HG02970 (cell line): ENCODE results near the gene TPP1.

Experiments
- ATAC-seq: cut with Tn5 transposase; IDR thresholded peaks from one replicate; pipeline ENCODE4 v1.9.1; 2021; ENCODE audit warnings: mild to moderate bottlenecking, moderate library complexity, moderate number of reproducible peaks; ENCODE audit not compliant: unreplicated experiment, low FRiP score

Gene TPP1

GRCh38 chr11:6613496-6613895 lies 5.7 kb downstream of the TPP1 start:
- ATAC-seq = no peak

GRCh38 chr11:6612213-6613041 lies 6.8 kb downstream of the TPP1 start, which contains the start of gene TAF10:
TSS of gene TAF10 (minus strand) at chr11:6612216. CDS start at chr11:6612189, 27 bp downstream.
- peak; percentile 86 for ATAC-seq

GRCh38 chr11:6611963-6612212 lies 7.3 kb downstream of the TPP1 start:
- no peak for ATAC-seq

GRCh38 chr11:6611092-6611962 lies 7.9 kb downstream of the TPP1 start:
- ATAC-seq = peak; percentile 17

DNA sequence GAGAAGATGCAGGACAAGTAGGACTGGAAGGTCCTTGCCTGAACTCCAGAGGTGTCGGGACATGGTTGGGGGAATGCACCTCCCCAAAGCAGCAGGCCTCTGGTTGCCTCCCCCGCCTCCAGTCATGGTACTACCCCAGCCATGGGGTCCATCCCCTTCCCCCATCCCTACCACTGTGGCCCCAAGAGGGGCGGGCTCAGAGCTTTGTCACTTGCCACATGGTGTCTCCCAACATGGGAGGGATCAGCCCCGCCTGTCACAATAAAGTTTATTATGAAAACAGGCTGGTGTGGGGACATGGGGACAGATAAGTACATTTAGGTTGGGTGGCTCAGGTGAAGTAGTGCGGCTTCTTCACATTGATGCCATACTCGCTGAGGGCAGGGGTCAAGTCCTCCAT lies 8.6 kb downstream of the TPP1 start:
- no peak for ATAC-seq

GRCh38 chr11:6609502-6610015 lies 9.7 kb downstream of the TPP1 start:
- ATAC-seq = no peak

DNA sequence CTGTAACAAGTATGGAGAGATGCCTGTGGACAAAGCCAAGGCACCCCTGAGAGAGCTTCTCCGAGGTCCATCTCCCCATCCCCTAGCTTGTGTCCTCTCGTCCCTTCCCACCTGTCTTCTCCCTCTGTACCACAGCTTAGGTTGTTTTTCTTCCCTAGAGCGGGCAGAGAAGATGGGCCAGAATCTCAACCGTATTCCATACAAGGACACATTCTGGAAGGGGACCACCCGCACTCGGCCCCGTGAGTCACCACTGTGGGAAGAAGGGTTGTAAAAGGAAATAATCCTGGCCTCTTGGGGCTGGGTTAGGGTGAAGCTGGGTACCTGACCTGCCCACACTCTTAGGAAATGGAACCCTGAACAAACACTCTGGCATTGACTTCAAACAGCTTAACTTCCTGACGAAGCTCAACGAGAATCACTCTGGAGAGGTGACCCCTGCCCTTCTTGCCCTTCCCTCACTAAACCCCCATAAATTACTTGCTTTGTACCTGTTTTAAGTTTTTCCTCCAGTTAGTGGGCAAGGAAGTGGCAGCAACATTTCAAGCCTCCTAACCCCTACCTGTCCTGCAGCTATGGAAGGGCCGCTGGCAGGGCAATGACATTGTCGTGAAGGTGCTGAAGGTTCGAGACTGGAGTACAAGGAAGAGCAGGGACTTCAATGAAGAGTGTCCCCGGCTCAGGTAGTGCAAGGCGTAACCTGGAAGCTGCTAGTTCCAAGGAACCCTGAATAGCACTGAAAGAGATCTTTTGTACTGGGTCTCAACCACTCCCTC lies 10.3 kb downstream of the TPP1 start:
- ATAC-seq = no peak

DNA sequence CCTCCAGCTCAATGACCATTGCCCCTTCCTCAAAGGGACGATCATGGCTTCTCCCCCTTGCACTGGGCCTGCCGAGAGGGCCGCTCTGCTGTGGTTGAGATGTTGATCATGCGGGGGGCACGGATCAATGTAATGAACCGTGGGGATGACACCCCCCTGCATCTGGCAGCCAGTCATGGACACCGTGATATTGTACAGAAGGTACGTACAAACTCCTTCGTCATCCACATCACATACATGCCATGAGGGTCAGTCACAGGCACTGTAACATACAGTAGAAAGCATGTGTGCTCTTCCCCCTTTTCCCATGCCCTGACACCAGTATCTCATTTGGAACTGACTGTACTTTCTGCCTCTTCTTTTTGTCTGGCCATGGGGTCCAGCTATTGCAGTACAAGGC lies 11.2 kb downstream of the TPP1 start:
- no peak for ATAC-seq

DNA sequence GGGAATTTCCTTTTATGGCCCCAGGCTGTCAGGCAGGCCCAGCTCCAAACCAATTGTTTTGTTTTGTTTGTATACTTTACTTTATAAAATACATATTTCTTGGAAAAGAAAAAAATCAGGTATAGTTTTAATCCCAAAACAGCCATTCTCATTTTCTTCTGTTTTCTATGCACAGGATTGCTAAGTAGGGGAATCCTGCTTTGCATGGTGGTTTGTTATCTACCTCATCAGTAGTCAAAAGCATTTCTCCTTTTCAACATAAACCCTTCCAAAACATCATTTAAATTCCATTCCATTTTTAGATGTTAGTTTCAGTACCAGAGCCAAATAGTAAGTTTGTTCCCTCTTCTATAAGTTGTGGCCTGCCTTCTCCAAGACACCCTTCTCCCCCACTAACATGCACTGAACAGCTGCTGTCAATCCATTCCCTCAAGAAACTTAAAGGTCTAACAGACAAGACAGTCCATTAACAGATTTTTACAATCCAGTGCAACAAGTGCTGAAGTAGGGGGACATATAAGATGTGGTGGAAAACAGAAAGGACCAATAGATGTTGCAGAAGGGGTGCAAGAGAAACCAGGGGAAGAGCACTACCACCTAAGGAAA lies 11.9 kb downstream of the TPP1 start:
- ATAC-seq = no peak

DNA sequence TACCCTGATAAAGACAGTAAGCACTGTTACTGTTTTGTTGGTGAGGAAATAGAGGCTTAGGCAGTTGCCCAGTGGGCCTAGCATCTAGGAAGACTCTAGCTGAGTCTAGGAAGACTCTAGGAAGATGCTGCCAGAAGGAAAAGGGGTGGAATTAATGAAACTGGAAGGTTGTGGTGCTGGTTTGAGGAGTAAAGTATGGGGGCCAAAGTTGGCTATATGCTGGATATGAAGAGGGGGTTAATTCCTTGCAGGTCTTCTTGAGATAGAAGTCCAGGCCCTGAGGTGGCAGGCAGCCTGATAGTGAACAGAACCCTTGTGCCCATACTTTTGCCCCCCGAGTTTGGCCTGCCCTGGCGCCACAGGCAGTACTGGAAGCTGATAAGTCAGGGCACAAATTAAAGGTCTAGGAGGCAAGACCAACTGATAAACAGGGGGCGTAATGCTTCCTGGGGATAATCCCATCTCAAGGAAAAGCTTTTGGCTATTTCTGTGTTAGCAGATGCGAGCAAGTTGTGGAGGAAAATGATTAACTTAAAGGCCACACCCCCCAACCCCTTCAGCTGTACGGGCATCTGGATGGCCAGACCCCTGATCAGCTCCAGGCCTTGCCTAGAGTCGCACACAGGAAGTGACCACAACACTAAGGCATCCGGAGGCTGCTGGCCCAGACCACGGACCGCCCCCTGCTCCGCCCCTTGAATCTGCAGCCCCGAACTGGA lies 12.6 kb downstream of the TPP1 start:
- ATAC-seq = no peak

DNA sequence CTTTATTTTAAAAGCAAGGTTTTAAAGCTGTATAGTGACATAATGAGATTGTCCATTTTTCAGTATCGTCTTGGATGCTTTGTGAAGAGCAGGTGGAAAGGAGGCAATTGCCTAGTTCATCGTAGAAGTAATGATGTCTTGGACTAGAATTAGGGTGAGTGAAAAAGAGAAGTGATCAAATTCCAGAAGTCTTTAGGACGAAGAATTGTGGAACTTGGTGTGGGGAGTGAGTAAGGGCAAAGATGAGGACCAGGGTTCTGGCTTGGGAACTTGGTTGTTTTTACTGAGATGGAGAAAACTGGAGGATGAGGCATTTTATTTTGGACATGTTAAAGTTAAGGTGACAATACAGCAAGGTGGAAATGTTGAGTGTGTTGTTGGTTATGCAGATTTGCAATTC lies 14.4 kb downstream of the TPP1 start:
- ATAC-seq = no peak

- no peak for ATAC-seq
Observed at GRCh38 chr11:6604081-6604626, 15.1 kb downstream of the TPP1 start.

DNA sequence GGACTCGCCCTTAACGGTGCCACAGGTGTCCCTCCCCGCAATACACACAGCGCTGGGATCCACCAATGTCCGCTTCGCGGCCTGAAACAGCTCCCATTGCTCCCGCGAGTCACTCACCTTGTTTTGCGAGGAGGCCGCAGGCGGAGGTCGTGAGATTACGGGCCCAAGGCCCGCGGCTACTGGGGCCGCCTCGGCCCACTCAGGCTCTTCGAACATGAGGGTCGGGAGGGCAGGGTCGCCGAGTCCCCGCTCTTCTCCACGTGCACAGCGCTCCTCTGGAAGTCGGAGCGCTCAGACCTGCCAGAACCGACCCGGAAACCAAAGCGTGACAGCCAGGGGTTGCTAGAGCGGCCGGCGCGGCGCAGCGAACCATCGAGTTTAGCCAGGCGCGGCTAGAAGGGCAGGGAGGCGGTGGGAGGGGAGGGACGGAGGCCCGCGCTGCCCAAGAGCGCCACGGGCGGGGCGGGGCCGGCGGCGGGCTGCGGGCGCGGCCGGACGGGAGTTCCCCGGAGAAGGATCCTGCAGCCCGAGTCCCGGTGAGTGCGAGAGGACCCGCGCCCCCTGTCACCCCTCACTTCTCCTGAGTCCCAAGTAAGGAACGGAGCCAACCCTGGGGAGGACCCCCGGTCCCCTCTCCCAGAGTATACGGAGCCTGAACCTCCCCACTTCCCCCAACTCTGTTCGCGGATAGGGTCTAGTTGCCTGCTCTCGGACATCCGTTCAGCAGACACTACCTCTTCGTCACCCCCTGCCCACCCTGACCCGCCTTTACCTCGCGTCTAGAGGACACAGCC lies 15.7 kb downstream of the TPP1 start, which contains the start of the genes ILK and RRP8:
Gene ILK, plus strand, starts transcription at position 488 of the 794 bp plus-strand sequence. CDS start 498 bp downstream, outside the sequence.
Gene RRP8, minus strand, starts transcription at position 330 of the 794 bp plus-strand sequence. Its CDS starts 114 bp downstream, at position 216.
- ATAC-seq = peak; percentile 73

- no peak for ATAC-seq
Observed at GRCh38 chr11:6602096-6602940, 16.9 kb downstream of the TPP1 start.

GRCh38 chr11:6601041-6601461 lies 18.2 kb downstream of the TPP1 start:
- no peak for ATAC-seq

GRCh38 chr11:6599881-6600390 lies 19.3 kb downstream of the TPP1 start:
- ATAC-seq = no peak

DNA sequence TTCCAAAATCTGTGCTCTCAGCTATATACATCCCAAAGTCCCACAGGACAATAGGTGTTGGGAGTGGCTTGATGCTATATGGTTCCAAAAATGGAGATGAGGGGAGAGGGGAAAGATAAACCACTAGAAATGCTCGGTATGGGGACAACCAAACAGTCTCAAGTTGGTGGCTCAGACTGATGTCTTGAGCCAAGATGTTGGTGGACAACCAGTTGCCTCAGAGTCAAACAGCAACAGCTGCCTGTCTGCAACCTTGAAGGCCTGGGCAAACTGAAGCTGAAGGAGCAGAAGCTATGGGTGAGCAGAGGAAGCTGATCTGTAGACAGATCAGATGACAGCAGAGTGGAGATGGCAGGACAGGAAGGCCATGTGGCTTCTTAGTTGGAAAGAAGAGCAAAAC lies 19.8 kb downstream of the TPP1 start:
- no peak for ATAC-seq
